Adrenal gland (tissue), 5 donors: ENCODE data around the gene LPAR3.

Source experiments
- CTCF ChIP-seq, 6 experiments: fragments of 450-650 bp in 4 of 6; fragments of 200-600 bp in 2 of 6; sonication (generic) in 1 of 6; IDR thresholded peaks; 1 replicate in 5 of 6; 2 replicates in 1 of 6; pipeline versions ENCODE4 v1.5.1 to v1.8.0; 2016 to 2021; ENCODE audit warnings: antibody characterized with exemption in 6 of 6, mild to moderate bottlenecking in 2 of 6, moderate library complexity in 1 of 6
- POLR2A ChIP-seq, 2 donors: fragments of 450-650 bp; IDR thresholded peaks; one replicate each; pipeline ENCODE4 v1.6.1; 2017; ENCODE audit warnings: antibody characterized with exemption in 2 of 2, mild to moderate bottlenecking in 2 of 2, moderate library complexity in 1 of 2
- donor health status: DM: no; HTN: no; CAD: no.

DNA sequence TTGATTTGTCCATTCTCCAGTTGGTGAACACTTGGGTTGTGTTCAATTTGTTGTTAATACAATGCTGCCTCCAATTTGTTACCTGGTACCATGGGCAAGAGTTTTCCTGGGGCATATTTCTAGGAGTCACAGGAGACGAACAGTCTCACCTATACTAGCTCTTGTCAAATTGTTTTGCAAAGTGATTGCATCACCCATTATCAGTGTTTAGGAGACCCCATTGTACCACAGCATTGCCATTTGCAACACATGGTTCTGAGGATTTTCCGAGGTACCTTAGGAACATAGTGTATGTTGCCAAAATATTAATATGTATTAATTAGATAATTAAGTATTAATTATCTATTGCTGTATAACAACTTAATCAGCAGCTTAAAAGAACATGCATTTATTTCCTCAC is 97.8 kb downstream of the LPAR3 start:
- TF ChIP-seq CTCF (IDR thresholded peaks at IDR 0.05): no peak
- TF ChIP-seq POLR2A (IDR thresholded peaks at IDR 0.05): no peak
